AG20443 (cell line): Measurements from ENCODE around the gene NKTR.

Experiments
- DNase-seq: peaks from one replicate; pipeline ENCODE4 v3.0.0; 2012; ENCODE audit warnings: low spot score, mixed read lengths

Gene NKTR

DNA sequence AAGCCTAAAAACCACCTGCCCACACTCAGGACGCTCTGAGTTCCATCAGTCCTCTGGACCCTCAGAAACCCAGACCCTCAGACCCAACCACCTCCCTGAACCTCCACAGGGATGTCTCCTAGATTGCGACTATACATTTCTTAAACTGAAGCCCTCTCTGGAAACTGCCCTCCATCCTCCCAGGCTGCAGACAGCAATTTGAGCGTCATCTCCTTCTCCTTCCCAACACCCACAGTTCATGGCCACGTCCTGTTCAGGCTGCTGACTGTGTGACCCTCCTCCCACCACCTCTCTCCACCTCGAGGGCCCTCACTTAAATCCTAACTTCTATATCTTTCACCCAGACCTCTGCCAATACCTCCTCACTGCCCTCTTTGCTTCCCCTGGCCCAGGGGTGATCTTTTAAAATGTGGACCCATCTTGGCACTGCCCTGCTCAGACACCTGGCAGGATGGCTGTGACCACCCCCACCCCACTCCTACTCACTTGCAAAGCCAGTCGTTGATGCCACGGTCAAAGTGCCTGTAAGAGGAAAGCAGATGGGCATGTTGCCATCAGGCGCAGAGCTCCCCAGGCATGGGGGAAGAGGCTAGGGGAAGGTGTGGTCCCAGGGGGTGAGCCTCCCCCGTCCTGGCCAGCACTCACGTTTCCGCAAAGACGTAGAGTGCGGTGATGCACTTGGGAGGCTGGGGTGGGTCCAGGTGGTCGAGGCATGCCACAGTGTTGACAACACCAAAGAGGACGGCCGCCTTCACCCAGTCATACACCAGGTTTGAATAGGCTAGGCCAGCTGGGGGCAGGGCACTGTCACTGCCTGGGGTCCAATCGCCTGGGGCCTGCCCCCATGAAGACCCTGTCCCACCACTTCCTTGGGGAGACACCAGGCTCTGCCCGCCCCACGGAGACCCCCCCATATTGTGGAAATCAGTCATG is 96.1 kb downstream of the NKTR start:
- DNase-seq = no peak

DNA sequence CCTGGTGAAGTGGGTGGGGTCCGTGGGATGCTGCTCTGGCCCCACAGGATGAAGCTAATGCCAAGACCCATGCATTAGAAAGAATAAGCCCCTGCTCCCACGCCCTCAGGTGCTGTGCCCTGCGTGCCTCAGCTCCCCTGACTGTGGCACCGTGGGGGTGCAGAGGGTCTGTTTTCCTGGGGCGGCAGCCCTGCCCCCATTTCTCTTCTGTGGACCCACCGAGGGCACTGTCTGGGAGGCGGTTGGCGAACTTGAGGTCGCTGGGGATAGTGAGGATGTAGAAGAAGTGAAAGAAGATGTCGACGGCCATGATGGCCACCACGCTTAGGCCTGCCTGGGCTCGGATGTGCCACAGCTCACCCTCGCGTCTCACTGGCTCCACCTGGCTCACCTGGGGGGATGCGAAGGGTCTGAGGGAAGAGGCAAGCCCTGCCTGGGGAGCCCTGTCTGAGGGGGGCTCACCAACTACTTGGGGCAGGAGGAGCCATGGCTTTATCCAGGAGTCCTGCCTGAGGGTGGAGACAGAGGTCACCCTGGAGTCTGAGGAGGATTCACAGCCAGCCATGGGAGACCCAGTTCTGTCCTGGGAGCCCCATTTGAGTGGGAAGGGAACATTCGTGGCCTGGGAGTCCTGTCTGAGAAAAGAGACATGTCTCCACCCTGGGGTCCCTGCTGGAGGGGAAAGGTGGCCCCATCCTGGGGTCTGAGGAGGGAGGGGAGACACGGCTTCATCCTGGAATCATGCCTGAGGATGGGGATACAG is 97.0 kb downstream of the NKTR start:
- DNase-seq = no peak
